Measurements from ENCODE around the gene MGMT. TPM values are rescaled to one million over a fixed set of nuclear protein-coding genes. Genes with fewer than 3 reads are reported as not detected.

The MGMT gene
- total and polyA plus RNA-seq, 2 donors (not counting 3 experiments of a cell fraction or from before 2014, with no cell fraction given) = 15.0 to 15.2 TPM

DNA sequence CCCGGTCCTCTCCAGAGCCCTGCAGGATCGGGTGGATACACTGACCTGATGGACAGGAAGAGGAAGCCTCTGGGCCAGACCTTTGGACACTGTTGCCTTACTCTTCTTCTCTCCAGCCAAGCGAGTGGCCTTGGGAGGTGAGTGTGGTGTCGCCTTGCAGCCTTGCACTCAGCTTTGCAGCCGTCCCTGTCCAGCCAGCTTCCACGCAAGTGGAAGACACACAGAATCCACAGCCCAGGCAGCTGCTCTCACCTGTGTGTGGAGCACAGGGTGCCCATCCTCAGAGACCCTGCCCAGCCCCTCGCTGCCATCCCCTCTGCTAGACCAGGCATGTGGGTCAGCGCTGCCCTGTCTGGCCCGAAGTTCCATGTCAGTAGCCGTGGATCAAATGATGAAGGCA, 258.0 kb downstream of the MGMT start:
- Histone ChIP-seq H3K9ac (replicated peaks; ENCODE audit: extremely low read depth, insufficient read depth, low read length) (no peak overlapping the region), H4K20me1 (replicated peaks; ENCODE audit: control insufficient read depth, extremely low read depth, insufficient read depth, low read length) (no peaks in the 10 kb centered on the region), H3K4me3 (replicated peaks in 1 of 3; ENCODE audit: insufficient read depth in 1 of 3, low read depth in 1 of 3, low read length in 3 of 3) (no peak overlapping the region), H3K27me3 (ENCODE audit: control insufficient read depth in 2 of 2, insufficient read depth in 2 of 2, low read length in 2 of 2) (no peaks in the 10 kb centered on the region), H3K79me2 (ENCODE audit: control insufficient read depth, insufficient read depth, low read length) (no peaks in the 10 kb centered on the region), H2AFZ (ENCODE audit: low read depth, low read length) (no peak overlapping the region), H3K9me1 (replicated peaks; ENCODE audit: control insufficient read depth, extremely low read depth, insufficient read depth, low read length) (no peaks in the 10 kb centered on the region), H3K27ac (ENCODE audit: insufficient read depth, low read depth, low read length) (no peak overlapping the region), H3K36me3 (ENCODE audit: control insufficient read depth in 2 of 2, extremely low read depth in 1 of 2, insufficient read depth in 2 of 2, low read length in 2 of 2) (no peaks in the 10 kb centered on the region), H3K9me3 (replicated peaks; ENCODE audit: control insufficient read depth, insufficient read depth, low read length) (peaks cover 3% of the 10 kb centered on the region), H3K4me1 (ENCODE audit: control insufficient read depth, extremely low read depth, insufficient read depth, low read length) (no peaks in the 10 kb centered on the region), H3K4me2 (ENCODE audit: insufficient read depth, low read length) (no peak overlapping the region)
- no TSS peak for BruUV-seq (replicated peaks)
- POLR2A ChIA-PET = no interaction called here
- TF ChIP-seq, protein P1, sequence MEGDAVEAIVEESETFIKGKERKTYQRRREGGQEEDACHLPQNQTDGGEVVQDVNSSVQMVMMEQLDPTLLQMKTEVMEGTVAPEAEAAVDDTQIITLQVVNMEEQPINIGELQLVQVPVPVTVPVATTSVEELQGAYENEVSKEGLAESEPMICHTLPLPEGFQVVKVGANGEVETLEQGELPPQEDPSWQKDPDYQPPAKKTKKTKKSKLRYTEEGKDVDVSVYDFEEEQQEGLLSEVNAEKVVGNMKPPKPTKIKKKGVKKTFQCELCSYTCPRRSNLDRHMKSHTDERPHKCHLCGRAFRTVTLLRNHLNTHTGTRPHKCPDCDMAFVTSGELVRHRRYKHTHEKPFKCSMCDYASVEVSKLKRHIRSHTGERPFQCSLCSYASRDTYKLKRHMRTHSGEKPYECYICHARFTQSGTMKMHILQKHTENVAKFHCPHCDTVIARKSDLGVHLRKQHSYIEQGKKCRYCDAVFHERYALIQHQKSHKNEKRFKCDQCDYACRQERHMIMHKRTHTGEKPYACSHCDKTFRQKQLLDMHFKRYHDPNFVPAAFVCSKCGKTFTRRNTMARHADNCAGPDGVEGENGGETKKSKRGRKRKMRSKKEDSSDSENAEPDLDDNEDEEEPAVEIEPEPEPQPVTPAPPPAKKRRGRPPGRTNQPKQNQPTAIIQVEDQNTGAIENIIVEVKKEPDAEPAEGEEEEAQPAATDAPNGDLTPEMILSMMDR (IDR thresholded peaks at IDR 0.05; ENCODE audit: extremely low read depth in 1 of 2, insufficient read depth in 1 of 2, low read depth in 1 of 2, low read length in 2 of 2) = no peak
- TF ChIP-seq POLR2AphosphoS5 (IDR thresholded peaks at IDR 0.05; ENCODE audit: insufficient read depth, low read depth, low read length) (no peak), EZH2 (IDR thresholded peaks at IDR 0.05; ENCODE audit: borderline replicate concordance, low read depth, low read length, severe bottlenecking) (no peak), FOS (IDR thresholded peaks at IDR 0.05; ENCODE audit: borderline replicate concordance, insufficient read depth, low read length) (no peak), GATA2 (IDR thresholded peaks at IDR 0.05; ENCODE audit: insufficient read depth, insufficient read length, low read depth, low read length) (no peak)
- no peak for FAIRE-seq
- no peak for DNase-seq (ENCODE audit: low read depth, low spot score)
- dilution Hi-C loops (cut with MboI; ENCODE audit: extremely low pct_ligation_motif_present, low sequenced_read_pairs) = no loop called here
- intact Hi-C loops (cut with micrococcal nuclease) = no loop called here
- CTCF ChIA-PET = no interaction called here

DNA sequence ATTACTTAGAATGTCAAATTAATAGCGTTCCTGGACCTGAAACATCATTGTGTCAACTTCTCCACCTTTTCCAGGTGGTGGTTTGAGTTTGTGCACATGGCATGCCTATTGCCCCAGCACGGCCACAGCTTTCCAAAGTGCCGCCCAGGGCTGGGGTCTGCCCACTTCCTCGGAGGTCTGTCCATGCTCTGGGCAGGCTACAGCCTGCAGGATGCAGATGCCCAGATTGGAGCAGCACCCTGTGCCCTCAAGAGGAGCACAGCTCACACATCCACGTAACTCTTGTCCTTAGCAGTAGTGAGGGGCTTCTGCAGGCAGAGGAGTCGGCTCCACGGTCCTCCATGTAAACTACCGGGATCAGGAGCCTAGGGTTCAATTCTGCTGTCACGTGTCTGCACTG, 258.4 kb downstream of the MGMT start:
- no peaks in the 10 kb centered on the region for H4K20me1 ChIP-seq (replicated peaks; ENCODE audit: control insufficient read depth, extremely low read depth, insufficient read depth, low read length)
- BruUV-seq (replicated peaks) = no TSS peak
- no peaks in the 10 kb centered on the region for H3K4me1 ChIP-seq (ENCODE audit: control insufficient read depth, extremely low read depth, insufficient read depth, low read length)
- H3K27me3 ChIP-seq (ENCODE audit: control insufficient read depth in 2 of 2, insufficient read depth in 2 of 2, low read length in 2 of 2) = no peaks in the 10 kb centered on the region
- ChIA-PET POLR2A (no interaction called here), CTCF (no interaction called here)
- TF ChIP-seq MYC (IDR thresholded peaks at IDR 0.05; ENCODE audit: low read depth, low read length) = no peak
- TF ChIP-seq, protein P1 (IDR thresholded peaks at IDR 0.05; ENCODE audit: extremely low read depth in 1 of 2, insufficient read depth in 1 of 2, low read depth in 1 of 2, low read length in 2 of 2) = no peak
- no peak for TF ChIP-seq EZH2 (IDR thresholded peaks at IDR 0.05; ENCODE audit: borderline replicate concordance, low read depth, low read length, severe bottlenecking)
- TF ChIP-seq GATA2 (IDR thresholded peaks at IDR 0.05; ENCODE audit: insufficient read depth, insufficient read length, low read depth, low read length) = no peak
- no peak for TF ChIP-seq POLR2A (IDR thresholded peaks at IDR 0.05; ENCODE audit: low read depth, low read length)
- TF ChIP-seq FOS (IDR thresholded peaks at IDR 0.05; ENCODE audit: borderline replicate concordance, insufficient read depth, low read length) = no peak
- TF ChIP-seq JUN (IDR thresholded peaks at IDR 0.05; ENCODE audit: borderline replicate concordance, insufficient read depth, insufficient read length, low read depth) = no peak
- no peak for TF ChIP-seq POLR2AphosphoS5 (IDR thresholded peaks at IDR 0.05; ENCODE audit: insufficient read depth, low read depth, low read length)
- TF ChIP-seq, protein P2, sequence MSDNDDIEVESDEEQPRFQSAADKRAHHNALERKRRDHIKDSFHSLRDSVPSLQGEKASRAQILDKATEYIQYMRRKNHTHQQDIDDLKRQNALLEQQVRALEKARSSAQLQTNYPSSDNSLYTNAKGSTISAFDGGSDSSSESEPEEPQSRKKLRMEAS (IDR thresholded peaks at IDR 0.05; ENCODE audit: insufficient read depth, insufficient read length) = no peak
- no peak overlapping the region for H3K27ac ChIP-seq (ENCODE audit: insufficient read depth, low read depth, low read length)
- no peak for FAIRE-seq
- no peak overlapping the region for H3K9ac ChIP-seq (replicated peaks; ENCODE audit: extremely low read depth, insufficient read depth, low read length)
- H3K4me3 ChIP-seq (replicated peaks in 1 of 3; ENCODE audit: insufficient read depth in 1 of 3, low read depth in 1 of 3, low read length in 3 of 3) = no peak overlapping the region
- no peak overlapping the region for H3K4me2 ChIP-seq (ENCODE audit: insufficient read depth, low read length)
- no peaks in the 10 kb centered on the region for H3K79me2 ChIP-seq (ENCODE audit: control insufficient read depth, insufficient read depth, low read length)
- no peaks in the 10 kb centered on the region for H3K36me3 ChIP-seq (ENCODE audit: control insufficient read depth in 2 of 2, extremely low read depth in 1 of 2, insufficient read depth in 2 of 2, low read length in 2 of 2)
- H3K9me3 ChIP-seq (replicated peaks; ENCODE audit: control insufficient read depth, insufficient read depth, low read length) = peaks cover 3% of the 10 kb centered on the region
- dilution Hi-C loops (cut with MboI; ENCODE audit: extremely low pct_ligation_motif_present, low sequenced_read_pairs) (no loop called here), intact Hi-C loops (cut with micrococcal nuclease) (no loop called here)
- no peak for DNase-seq (ENCODE audit: low read depth, low spot score)
- no peaks in the 10 kb centered on the region for H3K9me1 ChIP-seq (replicated peaks; ENCODE audit: control insufficient read depth, extremely low read depth, insufficient read depth, low read length)
- no peak overlapping the region for H2AFZ ChIP-seq (ENCODE audit: low read depth, low read length)
